ENCODE data around the gene SLC44A5.

DNA sequence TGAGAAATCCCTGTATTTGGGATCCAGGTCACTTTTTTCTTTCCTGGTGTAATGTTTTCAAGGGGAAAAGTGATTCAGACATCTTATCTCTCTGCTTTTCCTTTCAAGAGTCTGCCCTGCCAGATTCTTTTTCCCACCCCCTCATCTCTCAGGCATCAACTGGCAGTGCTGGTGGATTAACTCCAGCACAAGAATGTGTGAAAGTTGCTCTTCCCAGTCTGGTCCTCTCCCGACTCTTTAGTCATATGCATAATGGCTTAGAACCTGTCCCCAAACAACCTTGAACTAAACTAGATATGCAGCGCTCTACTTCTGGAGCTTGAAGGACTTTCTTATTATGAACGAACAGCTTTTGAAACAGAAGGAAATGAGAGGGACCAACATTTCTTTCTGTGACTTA, 88.5 kb downstream of the SLC44A5 start:
- TF ChIP-seq CREB1 (IDR thresholded peaks at IDR 0.05; ENCODE audit: low read depth) (no peak), ZBTB7A (IDR thresholded peaks at IDR 0.05; ENCODE audit: low read depth) (no peak), TEAD4 (IDR thresholded peaks at IDR 0.05) (no peak), YY1 (IDR thresholded peaks at IDR 0.05; ENCODE audit: low read depth) (no peak), EP300 (IDR thresholded peaks at IDR 0.05; ENCODE audit: borderline replicate concordance) (no peak)
- TF ChIP-seq, protein P1, sequence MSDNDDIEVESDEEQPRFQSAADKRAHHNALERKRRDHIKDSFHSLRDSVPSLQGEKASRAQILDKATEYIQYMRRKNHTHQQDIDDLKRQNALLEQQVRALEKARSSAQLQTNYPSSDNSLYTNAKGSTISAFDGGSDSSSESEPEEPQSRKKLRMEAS (IDR thresholded peaks at IDR 0.05) = no peak

All from Ishikawa (cell line).